ENCODE results near the gene MET.

- TF ChIP-seq, protein P1, sequence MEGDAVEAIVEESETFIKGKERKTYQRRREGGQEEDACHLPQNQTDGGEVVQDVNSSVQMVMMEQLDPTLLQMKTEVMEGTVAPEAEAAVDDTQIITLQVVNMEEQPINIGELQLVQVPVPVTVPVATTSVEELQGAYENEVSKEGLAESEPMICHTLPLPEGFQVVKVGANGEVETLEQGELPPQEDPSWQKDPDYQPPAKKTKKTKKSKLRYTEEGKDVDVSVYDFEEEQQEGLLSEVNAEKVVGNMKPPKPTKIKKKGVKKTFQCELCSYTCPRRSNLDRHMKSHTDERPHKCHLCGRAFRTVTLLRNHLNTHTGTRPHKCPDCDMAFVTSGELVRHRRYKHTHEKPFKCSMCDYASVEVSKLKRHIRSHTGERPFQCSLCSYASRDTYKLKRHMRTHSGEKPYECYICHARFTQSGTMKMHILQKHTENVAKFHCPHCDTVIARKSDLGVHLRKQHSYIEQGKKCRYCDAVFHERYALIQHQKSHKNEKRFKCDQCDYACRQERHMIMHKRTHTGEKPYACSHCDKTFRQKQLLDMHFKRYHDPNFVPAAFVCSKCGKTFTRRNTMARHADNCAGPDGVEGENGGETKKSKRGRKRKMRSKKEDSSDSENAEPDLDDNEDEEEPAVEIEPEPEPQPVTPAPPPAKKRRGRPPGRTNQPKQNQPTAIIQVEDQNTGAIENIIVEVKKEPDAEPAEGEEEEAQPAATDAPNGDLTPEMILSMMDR (IDR thresholded peaks at IDR 0.05), result no peak
- no peak for TF ChIP-seq POLR2A (IDR thresholded peaks at IDR 0.05)
These were observed 11.8 kb downstream of the MET start for GRCh38 chr7:116683786-116684185.
